GM21529 (cell line): Measurements from ENCODE around the gene HOXA9.

Experiments
- ATAC-seq: cut with Tn5 transposase; IDR thresholded peaks from one replicate; pipeline ENCODE4 v1.9.1; 2021; ENCODE audit not compliant: unreplicated experiment

Gene HOXA9

GRCh38 chr7:27115221-27116026 lies 49.9 kb downstream of the HOXA9 start:
- no peak for ATAC-seq

- ATAC-seq: no peak
Measured at GRCh38 chr7:27114881-27115220, 50.5 kb downstream of the HOXA9 start.

- no peak for ATAC-seq
Measured at GRCh38 chr7:27113991-27114769, 51.2 kb downstream of the HOXA9 start.

GRCh38 chr7:27112955-27113949 lies 52.1 kb downstream of the HOXA9 start:
- no peak for ATAC-seq
